IPS DF 4.7 (cell line): ENCODE data around the gene NR5A2.

Source experiments
- DNase-seq: peaks from one replicate; pipeline ENCODE4 v3.0.0-alpha.2; 2013; ENCODE audit warnings: low spot score; ENCODE audit errors: extremely low read depth

The NR5A2 gene

DNA sequence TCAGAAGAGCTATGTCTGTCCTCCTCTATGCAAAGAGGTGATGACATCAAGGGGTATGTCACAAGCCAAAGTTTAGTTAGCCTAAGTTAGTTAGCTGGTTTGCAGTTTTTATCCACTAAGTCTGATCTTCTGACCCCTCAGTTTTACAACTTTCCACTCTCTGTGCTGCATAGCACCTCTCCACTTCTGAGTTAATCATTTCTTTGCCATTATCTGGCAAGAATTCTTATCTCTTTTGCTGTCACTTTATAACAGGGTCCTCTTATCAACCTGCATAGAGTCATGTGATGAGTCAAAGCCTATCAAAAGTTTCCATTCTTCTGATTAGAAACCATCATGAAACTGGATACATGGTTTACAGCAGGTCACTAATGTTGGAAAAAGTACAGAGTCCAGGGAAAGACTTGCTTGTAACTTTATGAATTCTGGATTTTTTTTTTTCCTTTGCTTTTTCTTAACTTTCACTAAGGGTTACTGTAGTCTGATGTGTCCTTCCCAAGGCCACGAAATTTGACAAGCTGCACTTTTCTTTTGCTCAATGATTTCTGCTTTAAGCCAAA, at the start of gene NR5A2:
TSS of gene NR5A2 (plus strand) at position 447 of the 560 bp plus-strand sequence. CDS start 138 bp downstream, outside the sequence.
- DNase-seq, result no peak

DNA sequence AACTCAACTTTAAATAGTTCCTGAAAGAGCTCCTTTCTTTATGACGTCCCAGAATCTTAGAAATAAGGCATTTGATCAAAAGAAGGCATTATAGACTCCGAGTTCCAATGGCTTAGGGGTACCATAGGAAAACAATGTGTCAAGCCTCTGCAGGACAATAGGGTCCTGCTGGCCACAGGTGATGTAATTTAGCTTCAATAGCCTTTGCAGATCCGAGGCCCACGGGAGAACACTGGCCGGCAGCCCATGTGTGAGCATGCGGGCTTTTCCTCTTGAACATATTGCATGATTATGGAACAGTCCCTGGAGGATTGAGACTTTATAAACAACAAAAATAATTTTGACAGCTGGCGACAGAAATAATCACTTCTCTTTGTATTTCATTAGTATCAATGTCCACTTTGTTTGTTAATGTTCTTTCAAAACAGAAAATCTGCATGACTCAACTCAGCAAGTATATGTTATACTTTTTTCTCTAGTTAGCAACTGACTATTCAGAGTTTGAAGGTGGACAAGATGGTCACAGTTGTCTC, 49.0 kb upstream of the NR5A2 start:
- no peak for DNase-seq

GRCh38 chr1:199979071-199979470, 48.4 kb upstream of the NR5A2 start:
- DNase-seq, result no peak

DNA sequence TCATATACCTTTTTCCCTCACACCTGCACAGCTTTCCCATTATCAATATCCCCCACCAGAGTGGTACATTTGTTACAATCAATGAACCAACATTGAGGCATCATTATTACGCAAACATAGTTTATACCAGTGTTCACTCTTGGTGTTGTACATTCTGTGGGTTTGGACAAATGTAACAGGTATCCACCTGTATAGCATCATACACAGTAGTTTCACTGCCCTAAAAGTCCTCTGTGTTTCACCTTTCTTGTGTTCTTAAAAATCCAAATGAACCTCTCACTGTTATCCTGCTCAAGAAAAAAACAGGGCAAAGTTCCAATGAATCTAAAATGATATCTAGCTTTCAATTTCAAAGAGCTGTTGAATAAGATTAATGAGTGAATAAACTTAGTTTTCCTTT, 45.9 kb upstream of the NR5A2 start:
- DNase-seq, result no peak

DNA sequence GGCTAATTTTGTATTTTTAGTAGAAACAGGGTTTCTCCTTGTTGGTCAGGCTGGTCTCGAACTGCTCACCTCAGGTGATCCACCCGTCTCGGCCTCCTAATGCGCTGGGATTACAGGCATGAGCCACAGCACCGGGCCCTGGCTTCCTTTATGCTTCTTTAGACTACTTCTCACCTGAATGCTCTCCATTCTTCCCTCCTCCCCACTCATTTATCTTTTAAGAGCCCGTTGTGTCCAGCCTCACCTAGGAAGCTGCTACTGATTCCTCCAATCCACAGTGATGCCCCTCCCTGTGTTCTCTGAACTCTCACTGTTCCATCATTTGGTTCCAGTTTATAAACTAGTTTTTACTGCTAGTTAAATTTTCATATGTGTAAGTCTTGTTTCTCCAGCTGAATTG, 44.9 kb upstream of the NR5A2 start:
- DNase-seq, result no peak

DNA sequence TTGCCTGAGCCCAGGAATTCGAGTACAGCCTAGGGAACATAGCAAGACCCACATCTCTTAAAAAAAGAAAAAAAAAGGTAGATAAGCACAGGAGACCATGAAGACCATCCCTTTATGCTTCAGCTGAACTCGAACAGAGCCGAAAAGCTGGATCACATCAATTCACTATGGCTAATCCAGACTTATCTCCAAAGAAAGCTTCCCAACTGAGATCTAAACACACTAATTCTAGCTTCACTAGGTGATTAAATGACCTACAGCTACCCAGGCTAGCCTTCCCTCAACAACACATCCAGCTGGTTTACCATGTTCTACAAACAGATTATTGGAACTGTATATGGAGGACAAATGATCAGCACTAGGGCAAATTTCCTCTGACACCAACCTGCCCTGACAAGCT, 44.0 kb upstream of the NR5A2 start:
- no peak for DNase-seq

GRCh38 chr1:199995096-199995685, 32.3 kb upstream of the NR5A2 start:
- no peak for DNase-seq

DNA sequence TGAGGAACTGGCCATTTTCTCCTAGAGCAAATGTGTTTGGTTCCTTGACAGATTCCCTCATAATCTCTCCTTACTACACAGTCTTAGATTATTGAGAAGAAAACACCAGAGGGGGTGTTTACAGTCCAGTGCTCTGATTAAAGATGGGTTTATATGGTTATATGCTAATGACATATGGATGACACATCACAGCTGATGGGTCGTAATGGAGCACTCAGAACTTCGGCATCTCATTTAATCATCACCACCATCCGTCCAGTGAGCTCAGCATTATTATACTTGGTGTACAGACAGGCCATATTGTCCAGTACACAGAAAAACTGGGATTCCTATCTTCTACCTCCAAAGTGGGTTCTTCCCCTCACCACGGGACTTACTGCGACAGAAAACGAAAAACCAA, 22.3 kb upstream of the NR5A2 start:
- DNase-seq, result no peak

- no peak for DNase-seq
Observed at GRCh38 chr1:200006711-200007110, 20.8 kb upstream of the NR5A2 start.

DNA sequence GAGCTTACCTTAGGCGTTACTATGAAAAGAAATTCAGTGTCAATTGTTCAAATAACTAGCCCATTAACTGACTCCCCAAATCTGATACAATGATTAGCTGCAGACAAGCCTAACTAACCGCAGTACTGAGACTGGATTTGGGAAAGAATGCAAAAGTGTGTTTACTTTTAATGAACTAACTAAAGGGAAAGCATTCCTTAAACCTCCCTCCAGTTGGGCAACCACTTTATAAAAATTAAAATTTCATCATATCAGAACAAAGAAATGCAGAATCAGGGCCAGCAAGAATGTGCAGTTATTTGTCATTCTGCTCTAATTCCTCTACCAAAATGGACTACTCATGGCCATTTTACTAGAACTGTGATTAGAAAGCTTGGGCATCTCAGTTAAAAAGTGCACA, 11.7 kb upstream of the NR5A2 start:
- DNase-seq, result no peak

DNA sequence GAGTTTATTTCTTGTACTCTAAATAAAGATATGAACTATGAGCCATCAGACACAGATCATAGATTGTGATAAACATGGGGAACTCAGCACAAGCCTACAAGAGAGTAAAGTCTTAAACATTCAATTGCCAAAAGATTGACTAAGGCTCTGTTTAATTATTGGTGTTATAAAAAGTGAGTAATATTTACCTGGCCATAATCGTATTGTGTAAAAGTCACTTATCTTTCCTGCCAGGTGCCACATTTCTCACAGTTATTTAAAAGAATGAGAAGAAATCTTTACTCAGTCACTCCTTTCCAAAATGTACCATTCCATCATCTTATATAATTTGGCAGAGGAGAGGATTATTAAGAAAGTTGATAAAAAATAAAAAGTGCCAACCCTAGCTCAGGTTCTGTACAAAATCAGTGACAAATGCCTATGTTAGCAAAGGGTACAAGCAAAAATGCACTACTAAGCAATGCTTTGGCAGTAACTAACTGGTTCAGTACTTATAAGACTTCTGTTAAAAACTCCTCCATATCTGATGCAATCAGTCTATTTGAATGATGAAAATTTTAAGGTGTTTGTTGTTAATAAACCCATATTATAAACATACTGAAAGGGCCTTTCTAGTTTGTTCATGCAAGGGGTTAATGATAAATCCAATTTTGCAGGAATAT, 5.8 kb upstream of the NR5A2 start:
- DNase-seq, result no peak

- DNase-seq, result no peak
Observed at GRCh38 chr1:200022239-200022804, 5.2 kb upstream of the NR5A2 start.

DNA sequence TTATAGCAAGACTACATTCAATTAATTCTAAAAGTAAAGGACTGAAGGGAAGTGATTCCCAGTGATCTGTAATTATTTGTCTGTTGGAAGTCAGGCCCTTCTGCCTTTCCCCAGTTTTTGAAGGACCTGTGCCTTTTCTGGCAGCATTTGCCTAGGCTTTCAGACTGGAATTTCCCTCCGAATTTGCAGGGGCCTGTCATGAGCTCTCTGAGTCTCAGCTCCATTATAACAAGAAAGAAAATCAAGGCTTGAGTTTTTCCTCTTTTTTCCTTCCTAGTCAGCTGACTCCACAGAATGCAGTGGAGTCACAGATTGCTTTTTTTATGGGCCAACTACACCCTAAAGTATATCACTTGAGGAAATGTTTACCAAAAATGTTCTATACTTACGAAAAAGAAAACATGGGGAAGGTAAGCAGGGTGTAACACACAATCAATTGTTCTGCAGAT, 1.1 kb downstream of the NR5A2 start:
- no peak for DNase-seq

- DNase-seq, result no peak
Observed at GRCh38 chr1:200029035-200029821, 1.7 kb downstream of the NR5A2 start.

GRCh38 chr1:200029822-200030152, 2.3 kb downstream of the NR5A2 start:
- no peak for DNase-seq

DNA sequence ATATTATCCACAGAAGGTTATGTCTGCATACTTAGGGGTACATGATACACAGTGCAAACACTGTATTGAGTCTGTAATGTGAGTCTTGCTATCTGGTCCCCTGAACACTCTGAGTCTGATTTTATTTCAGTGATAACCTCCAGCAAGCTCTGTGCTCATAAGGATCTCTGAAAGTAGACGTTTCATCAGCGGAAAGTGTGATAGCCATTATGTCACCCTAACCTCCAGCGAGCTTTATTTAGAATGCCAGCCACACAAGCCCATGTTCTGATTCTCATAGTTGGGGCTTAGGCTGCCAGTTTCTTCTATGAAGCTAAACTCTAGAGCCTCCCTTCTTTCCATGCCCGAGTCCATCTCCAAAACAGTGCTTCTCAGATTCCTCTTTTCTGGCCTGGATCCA, 3.3 kb downstream of the NR5A2 start:
- DNase-seq, result no peak

DNA sequence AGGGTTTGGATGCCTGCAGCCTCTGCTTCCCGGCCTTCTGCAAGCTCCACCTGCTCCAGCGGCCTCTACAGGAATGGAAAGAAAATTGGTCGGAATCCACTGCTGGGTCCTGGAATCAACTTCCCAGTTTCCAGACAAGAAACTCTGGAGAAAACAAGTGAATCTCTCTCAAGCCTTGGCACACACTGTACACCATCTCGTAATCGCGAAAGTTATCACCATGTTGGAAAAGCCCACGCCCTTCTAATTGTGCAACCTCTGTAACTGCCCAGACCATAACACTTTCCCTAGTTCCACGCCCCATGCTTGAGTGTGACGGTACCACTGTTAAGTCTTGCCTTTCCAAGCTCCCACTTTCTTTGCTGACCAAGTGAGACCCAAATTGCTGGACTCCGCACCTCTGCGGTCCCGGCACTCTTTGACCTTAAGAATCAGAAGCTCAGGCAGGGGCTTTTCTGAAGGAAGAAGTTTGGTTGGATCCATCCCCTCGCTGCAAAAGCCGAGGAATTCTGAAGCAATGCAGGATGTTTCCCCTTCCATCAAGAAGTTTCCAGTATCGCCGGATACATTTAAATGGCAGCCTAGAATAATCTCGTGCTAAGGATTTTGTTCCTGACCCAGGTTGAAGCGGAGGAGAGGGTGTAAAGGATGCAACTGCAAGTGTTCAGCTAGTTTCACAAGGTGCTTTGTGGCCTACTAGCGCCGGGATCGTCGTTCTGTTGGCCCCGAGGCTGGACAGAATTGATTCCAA, 6.2 kb downstream of the NR5A2 start:
- DNase-seq, result no peak

DNA sequence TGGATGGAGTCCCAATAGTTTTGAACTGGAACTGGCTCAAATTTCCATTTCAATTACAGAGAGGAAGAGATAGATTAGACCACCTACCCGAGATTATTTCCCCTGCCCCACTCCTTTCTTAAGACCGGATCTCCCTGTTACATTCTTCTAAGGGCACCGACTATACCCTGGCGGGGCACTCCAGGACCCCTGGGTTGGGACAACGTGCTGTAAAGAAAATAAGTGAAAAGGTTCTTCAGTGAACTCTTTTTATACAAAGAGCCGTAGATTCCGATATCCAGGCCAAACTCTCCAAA, 6.7 kb downstream of the NR5A2 start:
- no peak for DNase-seq

DNA sequence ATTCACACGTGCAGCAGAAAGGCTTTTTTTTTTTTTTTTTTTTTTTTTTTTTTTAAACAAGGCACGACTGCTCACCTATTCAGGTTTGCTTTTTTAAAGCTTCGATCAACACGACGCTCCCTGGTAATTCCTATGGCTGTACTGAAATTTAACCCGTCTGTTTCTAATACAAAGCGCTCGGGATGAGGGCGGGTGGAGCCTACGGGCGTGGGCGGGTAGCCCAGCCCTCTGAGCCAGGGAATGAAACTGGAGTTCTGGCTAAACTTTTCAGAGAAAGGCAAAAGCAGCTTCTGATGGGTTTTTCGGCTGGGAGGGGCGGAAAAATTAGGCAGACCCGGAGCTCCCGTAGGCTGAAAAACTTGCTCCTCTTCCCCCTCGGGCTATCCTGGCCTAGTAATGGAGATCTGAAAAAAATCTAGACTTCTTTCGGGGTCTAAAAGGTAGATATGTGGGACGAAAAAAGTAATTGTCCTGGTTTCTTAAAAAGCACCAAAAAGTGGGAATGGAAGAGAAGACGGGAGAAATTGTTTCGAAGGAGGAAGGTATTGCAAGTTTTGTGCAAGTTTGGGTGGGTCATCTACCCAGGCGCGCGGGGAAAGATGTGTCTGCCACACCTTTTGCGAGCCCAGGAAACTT, 7.4 kb downstream of the NR5A2 start:
- no peak for DNase-seq

DNA sequence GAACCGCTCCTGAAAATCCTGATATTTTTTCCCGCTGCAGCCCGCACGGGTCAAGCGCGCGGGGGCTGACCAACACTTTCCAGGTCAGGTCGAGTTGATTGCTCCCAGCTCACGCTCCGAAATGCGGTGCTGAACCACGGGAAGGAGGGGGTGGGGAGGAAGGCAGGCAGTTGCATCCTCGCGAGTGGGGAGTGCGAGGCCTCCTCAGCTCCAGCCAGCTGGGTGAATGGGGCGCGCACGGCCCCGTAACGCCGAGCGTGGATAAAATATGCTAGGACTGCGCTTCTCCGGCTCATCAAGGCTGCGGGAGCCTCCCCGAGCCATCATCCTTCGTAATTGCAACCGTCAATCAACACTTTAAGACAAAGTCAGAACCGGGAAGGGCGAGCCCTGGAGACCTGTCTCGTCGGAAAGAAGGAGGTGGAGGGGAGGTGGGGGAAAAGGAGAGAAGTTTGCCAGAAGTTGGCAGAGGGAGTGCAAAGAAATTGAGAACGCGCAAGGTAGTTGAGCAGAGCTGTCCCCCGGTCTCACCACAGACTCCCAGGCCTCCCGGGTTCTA, 8.0 kb downstream of the NR5A2 start:
- no peak for DNase-seq
